ENCODE results near the gene SLC15A3. TPM values are rescaled to one million over a fixed set of nuclear protein-coding genes. Genes with fewer than 3 reads are reported as not detected.
A peak's percentile ranks its signal among the peaks of the same experiment; 100 is the strongest.
"Not testable (repeated sequence)": the region's sequence is repeated elsewhere in the genome, so short reads cannot be mapped to it uniquely, and the experiment has no call there.

Gene SLC15A3
- total RNA-seq, 1 donor from 2014 or later, result 8.0 TPM

DNA sequence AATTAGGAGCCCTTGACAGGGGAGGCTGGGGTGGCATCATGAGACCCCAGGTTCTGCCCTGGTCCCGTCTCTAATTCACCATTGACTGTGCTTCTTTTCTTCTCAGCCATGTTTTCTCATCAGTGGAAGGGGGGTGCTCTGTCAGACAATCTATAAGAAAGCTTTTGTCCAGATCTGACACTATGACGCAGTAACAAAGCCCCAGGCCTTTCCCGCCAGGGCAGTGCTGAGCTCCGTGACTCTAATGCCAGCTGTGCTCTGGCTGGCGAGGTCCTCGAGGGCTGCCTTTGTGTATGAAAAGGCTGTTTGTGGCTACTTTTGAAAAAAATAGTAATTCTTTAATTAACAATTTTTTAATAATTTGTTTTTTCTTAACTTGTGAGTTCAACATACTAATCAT is 22.8 kb upstream of the SLC15A3 start:
- peak; percentile 76 for DNase-seq

DNA sequence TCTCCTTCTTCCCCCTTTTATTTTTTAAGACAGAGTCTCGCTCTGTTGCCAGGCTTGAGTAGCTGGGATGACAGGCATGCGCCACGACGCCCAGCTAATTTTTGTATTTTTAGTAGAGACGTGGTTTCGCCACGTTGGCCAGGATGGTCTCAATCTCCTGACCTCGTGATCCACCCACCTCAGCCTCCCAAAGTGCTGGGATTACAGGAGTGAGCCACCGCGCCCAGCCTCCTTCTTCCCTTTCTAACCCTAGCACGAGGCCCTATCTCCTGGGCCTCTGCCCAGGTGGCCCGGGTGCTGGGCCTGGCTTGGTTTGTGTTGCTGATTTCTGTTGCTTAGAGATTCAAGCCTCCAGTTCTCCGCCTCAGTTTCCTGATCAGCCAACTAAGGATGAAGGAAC is 22.3 kb upstream of the SLC15A3 start:
- DNase-seq, result not testable (repeated sequence)

DNA sequence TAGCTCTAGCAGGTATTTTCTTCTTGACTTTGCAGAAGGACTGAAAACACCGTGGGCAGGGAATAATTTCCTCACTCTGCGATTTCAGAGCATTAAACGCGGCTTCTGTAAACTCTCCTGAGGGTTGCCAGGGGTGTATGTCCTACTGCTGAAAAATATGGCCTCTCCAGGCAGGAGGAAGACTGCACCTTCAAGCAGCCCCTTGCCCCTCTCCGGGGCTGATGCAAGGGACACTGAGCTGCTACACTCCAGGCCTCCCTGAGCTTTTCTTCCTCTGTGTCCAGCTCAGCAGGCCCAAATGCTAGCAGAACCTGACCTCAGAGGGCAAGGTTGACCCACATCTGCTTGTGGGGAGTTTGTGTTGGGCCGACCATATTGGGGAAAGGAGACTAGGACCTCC is 21.7 kb upstream of the SLC15A3 start:
- DNase-seq, result no peak

DNA sequence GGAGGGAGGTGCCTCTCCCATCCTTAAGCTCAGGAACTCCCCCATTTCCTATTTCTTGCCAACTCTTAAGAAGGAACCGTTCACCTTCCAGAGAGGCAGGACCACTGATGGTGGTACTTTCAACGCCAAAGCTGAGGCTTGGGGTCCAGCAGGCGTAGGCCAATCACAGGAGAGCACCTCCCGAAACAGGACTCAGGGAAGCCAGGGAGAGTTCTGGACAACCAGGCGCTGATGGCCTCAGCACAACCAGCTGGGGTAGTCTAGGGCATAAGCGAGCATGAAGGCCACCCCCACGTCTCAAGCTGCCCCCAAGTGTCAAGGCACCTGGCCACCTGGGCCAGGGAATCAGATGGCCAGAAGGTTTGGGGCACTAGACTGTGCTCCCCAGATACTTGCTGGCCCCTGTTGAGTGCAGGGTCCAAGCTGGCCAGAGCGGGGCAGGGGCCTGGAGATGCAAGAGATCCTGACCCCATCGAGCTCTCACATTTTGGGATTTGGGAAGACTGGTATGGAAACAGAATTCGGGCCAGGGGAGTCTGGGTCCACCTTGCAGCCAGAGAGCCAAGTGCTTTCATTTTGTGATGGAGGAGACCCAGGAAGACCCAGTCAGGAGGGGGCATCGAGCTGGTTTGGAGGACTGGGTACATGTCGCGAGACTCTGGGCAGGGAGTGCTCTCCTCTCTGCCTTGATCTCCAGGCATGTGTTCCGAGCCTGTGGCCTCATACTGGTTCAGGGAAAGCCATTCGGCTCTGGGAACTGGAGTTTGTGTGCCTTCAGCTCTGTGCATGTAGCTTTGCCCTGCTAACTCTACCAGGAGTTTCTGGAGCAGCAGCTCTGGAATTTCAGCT is 20.4 kb upstream of the SLC15A3 start:
- DNase-seq, result no peak

DNA sequence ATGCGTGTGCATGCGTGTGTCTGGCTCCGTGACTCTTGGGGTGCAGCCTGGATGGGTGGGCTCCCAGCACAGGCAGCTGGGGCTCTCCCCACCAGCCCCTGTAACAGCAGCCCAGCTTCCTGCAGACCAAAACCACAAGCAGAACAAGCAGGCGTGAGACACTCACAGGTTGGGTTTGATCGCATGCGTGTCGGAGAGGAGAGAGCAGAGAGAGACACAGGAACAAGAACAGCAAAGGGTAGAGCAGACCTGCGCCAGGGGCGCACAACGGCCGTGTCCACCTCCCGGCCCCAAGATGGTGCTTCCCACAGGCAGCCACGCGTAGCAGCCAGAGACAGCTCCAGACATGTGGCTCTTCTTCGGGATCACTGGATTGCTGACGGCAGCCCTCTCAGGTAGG is 19.5 kb upstream of the SLC15A3 start, which contains the start of gene CD6:
TSS of gene CD6 (plus strand) at position 161 of the 400 bp plus-strand sequence. CDS start at position 347, 186 bp downstream.
- no peak for DNase-seq

DNA sequence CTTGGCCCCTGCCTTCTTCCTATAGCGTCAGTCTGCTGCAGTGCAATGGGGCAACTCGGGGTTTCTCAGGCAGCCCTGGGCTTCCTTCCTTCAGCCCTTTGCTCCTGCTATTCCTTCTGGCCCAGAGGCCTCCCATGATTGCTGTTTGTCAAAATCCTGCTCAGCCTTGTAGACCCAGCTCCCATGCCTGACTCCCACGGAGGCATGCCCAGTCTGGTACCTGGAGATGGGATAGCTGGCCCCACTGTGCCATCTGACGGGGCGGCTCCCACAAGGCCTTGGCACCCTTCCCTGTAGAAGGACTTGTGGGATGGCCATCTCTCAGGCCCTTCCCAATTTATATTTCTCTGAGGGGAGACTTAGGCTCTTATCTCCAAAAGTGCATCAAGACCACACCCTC is 18.9 kb upstream of the SLC15A3 start:
- DNase-seq, result no peak

DNA sequence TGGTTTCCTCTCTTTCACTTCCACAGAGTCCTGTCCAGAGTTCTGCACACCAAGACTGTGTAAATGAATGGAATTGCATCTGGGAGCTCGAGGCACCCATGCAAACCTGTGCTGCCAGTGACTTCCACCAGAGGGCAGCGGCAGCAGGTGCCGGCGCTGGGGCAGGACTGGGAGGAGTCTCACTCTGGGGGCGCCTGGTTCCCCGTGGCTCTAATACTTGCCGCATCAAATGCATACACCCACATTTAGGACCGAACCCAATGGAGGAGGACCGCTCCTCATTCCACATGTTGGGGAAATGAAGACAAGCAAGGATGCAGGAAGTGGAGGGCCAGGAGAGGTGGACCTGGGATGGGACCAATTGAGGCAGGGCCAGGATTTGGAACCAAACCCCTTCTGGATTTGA is 18.4 kb upstream of the SLC15A3 start:
- peak; percentile 43 for DNase-seq

DNA sequence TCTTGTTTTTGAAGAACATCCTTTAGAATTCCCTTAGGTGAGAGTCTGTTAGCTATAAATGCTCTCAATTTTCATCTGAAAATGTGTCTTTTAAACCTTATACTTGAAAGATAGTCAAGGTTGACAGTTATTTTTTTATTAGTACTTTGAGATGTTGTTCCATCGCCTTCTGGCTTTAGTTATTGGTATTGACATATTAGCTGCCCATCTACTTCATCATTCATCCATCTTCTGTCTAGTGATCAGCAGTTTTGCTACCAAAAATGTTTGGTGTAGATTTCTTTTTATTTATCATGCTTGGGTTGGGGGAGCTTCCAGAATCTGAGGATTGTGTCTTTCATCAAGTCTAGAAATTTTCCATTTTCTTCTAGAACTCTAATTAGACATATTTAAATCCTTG is 16.2 kb upstream of the SLC15A3 start:
- DNase-seq, result no peak

DNA sequence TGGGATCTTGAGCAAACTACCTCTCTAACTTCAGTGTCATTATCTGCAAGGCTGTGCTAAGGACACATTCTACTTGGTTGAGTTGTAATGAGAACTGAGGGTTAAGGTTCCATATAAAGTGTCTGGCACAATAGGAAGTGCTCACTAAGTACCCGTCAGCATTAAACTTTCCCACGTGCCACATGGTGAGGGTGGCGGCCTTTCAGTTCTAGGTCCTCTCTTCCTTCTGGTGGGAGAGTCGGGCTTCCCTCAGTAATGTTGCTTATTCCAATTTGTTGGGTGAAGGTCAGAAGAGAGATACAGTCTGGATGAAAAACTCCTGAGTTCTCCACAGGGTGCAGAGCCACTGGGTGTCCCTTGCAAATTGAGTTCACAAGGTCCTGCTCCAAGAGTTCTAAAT is 14.9 kb upstream of the SLC15A3 start:
- DNase-seq, result no peak

DNA sequence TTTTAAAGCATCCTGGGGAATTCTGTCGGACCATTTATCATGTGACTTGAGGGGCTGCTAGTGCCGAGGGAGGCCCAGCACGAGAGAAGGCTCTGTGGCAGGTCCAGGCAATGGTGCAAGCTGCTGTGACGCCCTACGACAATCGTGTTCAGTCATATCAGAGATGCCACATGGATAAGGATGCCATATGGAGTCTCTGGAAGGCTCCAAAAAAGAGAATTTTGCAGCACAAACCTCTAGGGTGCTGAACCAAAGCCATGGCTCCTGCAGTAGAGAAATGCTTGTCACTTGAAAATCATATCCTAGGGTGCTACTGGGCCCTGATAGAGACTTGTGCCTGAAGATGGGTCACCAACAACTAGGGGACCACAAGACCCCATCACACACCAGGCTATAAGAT is 12.8 kb upstream of the SLC15A3 start:
- DNase-seq, result no peak

DNA sequence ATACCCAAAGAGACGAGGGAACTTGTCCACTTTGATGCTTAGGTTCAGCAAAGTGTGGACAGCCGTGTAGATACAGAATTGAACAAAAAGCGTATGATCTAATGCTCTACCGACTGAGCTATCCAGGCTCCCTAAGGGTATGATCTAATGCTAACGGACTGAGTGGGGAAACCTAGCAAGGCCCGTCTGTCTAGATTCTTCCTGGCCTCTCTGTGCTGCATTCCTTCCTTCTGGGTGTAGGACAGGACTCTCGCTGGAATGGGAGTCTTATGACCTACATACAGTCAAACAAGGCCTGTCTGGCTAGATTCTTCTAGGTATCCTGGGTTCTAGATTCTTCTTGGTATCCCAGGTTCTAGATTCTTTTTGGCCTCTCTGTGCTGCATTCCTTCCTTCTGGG is 8.4 kb upstream of the SLC15A3 start:
- DNase-seq, result no peak

DNA sequence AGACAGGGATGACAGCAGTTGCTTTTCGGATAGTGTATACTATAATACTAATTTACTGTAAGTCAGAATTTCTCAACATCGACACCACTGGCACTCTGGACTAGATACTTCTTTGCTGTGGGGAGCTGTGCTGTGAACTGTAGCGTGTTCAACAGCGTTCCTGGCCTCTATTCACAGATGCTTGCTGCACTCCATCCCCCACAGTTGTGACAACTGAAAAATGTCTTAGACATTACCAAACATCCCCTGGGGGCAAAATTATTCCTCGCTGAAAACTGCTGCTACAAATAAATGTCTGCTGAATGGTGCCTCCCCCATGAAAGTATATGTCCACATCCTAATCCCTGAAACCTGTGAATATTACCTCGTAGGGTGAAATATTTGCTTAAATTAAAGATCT is 7.5 kb upstream of the SLC15A3 start:
- DNase-seq, result no peak

DNA sequence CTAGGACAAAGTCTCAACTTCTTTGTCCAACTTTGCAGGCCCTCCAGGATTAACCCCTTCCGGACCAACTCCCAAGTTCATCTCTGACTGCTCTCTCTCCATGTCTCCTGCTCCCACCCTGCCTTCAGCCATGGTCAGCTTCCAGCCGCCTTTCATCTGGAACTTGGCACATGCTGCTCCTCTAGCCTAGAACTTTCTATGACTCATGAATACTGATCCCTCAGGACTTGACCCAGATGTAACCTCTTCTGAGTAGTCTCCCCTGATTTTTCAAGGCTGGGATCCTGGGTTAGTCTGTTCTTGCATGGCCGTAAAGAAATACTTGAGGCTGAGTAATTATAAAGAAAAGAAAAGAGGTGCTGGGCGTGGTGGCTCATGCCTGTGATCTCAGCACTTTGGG is 5.2 kb upstream of the SLC15A3 start:
- no peak for DNase-seq

DNA sequence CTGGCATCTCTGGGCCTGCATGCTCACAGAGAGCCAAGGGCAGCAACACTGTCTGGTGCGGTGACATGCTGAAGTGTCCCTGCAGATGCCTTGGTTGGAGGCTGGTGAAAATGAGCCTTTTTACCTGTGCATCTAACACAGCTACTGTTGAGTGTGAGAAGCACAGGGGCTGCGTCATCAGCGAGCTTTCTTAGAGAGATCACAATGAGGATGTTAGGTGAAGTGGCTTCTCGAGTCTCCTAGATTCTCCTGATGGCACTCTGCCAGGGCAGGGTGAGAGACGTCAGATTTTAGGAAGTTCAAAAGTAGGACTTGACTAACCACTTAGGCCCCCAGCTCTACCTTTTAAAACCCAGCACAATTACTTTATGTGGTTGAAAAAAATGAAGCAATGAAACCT is 3.6 kb upstream of the SLC15A3 start:
- DNase-seq, result no peak

DNA sequence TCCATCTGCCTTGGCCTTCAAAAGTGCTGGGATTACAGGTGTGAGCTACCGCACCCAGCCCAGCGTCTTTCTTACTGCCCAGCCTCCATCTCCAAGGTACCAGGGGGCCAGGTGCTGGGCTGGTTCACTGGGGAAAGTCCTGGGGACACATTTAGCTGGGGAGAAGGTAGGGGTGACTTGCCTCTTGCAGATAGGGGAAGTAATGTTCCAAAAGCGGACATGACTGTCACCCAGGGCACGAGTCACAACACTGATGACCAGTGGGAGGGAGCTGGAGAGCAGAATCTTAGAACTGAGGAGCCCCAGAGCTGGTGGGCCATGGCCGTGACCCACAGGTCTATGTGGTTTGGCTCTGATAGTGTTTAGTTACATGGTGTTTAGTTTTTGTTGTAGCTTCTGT is 2.4 kb upstream of the SLC15A3 start:
- no peak for DNase-seq

DNA sequence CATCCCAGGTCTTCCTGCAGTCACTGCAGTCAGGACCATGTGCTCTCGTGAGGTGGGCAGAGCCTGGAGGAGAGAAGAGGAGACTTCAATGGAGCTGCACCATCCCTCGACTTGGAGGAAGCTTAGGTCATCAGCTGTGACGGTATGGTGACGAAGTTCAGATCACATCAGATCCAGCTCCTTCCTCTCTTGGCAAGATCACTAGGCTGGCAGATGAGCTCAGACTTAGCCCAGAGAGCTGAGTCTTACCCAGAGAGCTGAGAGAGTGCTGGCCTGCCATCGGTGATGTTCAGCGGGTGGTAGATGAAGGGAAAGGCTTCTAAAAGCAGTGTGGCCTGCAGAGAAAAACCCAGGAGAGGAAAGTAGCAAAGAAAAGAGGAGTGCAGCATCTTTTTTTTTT is 1.8 kb upstream of the SLC15A3 start:
- no peak for DNase-seq

DNA sequence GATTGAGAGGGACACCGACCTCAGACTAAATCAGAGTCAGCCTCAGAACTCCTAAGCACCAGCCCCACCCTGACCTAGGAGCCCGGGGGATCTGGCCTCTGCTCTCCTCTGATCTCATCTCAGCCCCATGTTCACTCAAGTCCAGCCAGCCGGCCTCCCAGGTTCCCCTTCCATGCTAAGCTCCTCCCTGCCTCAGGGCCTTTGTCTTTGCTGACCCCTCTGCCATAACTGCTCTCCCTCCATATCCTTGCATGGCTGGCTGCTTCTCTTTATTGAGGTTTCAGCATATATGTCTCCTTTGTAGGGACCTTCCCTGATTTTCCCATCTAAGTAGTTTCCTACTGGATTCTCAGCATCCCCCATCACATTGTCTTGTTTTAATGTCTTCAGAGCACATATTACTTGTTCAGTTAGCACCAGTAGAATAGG is 780 bp upstream of the SLC15A3 start:
- DNase-seq, result no peak

DNA sequence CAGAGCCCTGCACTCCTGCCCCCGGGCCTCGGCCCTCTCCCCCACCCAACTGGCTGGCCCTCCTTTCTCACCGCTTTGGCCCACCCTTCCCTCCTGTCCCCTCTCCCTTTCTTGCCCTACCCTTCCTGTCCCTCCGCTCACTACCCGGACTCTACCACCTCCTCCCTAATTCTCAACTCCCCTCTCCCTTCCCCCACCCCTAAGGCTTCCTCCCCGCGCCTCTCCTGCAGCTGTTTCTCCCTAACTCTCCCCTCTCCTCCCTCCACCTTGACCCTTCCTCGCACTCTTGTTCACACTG is 421 bp downstream of the SLC15A3 start:
- DNase-seq, result peak; percentile 28

DNA sequence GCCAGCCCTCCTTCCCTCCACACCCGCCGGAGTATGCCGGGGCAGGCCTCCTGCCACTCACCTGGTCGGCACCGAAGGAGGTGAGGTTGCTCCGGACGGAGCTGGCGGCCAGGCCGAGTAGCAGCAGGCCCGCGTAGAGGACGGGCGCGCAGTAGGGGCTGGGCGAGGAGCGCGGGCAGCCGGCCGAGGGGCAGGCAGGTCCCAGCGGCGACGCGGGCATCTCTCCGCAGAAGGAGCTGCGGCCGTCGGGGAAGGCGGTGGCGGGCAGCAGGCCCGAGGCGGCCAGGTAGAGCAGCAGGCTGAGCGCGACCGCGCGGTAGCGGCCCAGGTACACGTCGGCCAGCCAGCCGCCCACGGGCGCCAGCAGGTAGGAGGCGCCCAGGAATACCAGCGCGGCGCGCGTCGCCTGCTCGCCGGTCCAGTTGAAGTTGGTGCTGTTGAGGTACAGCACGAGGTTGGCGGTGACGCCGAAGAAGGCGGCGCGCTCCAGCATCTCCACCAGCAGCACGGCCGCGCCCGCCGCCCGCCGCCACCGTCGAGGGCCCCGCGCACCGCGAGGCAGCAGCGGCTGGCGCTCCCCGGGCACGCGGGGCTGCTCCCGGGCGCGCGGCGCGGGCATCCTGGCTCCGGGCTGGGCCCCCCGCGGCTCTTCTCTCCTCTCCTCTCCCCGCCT is 907 bp downstream of the SLC15A3 start:
- peak; percentile 34 for DNase-seq

DNA sequence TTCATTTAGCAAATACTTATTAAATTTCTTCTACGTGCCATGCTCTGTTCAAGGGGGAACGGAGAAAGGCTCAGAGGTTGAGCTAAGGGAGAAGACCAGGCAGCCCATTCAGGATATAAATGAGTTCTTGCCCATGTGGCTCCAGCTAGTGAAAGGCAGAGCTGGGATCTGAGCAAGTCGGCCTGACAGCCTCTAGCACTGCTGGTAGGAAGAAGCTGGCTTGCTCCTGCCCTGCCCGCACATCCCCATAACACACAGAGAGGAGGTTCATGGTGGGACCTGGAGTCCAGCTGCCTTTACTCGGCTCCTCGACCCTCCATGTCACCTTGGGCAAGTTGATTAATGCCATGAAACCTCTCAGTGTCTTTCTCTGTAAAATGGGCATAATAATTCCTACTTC is 2.0 kb downstream of the SLC15A3 start:
- DNase-seq, result no peak

DNA sequence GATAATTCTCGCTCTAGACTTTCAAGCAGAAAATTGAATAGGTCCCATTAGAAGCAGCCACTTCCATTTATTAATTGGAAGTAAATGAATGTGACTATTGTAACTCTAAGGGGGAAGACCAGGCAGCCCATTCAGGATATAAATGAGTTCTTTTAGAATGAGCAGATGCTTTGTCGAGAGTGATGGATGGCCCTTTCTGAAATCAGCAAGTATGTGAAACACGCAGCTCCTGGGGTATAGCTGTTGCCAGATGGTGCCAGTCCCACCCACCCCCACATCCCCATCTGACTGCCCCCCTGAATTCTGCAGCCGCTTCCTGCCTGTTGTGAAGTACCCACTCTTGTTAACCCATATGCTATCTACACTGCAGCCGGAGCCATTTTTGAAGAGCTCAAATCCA is 3.7 kb downstream of the SLC15A3 start:
- DNase-seq, result peak; percentile 44

DNA sequence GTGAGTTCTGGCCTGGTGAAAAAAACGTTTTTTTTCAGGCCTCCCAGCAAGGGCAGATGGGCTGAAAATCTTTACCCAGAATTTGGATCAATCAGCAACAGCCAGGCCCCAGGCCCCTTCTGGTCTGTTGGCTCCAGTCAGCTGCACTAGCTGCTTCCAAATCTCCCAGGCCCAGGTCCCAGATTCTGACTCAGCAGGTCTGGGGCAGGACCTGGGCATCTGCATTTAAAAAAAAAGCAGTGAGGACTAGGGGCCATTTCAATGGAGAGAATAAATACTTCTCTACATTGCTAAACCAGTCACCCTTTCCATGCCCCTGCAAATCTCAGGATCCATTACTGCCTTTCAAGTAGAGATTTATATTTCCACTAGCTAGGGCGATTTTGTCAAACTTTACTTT is 4.3 kb downstream of the SLC15A3 start:
- DNase-seq, result no peak

DNA sequence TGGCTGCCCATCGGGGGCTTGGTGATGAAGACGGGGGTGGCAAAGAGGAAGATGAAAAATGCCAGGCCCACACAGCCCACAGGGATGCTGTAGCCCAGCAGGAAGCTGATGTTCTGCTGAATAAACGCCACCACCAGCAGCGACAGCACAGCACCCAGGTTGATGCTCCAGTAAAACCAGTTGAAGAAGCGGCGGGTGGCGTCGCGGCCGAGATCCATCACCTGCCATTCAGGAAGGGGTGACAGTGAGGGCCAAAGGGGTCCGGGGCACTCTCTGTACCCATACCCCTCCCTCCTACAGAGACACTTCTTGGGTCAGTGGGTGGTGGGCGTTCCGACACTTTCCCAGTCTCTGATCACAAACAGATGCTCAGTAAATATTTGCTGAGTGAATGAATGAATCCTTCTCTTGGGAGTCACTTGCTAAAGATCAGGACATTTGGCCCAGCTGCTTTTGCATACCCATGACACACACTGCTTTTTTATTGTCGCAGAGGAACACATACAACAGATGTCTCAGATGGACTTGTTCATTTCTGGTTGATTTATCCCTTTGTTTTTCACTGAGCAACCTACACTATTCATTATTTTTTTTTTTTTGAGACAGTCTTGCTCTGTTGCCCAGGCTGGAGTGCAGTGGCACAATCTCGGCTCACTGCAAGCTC is 5.2 kb downstream of the SLC15A3 start:
- DNase-seq, result peak; percentile 37

DNA sequence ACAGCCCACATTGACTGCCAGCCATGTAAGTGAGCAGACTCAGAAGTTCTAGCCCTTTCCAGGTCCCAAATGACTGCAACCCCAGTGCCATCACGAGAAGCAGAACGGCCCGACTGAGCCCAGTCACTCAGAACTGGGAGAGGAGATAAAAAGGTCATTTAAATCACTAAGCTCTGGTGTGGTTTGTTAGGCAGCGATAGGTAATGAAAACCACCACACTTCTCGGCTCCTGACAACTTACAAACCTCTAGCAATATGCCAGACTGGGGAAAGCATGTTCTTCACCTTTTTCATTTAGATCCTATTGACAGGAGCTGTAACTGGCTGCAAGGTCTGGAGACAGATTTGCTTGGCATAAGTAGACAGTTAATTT is 6.7 kb downstream of the SLC15A3 start:
- DNase-seq, result no peak

Measured in tongue (tissue), 2 donors.